KBM-7 (cell line): ENCODE results near the gene CORO1C.
"Not testable (repeated sequence)": the region's sequence is repeated elsewhere in the genome, so short reads cannot be mapped to it uniquely, and the experiment has no call there.

Source experiments
- DNase-seq: peaks from one replicate; pipeline ENCODE4 v3.0.0-alpha.2; 2015
- in situ Hi-C: fragments of 300-500 bp; cut with MboI; formaldehyde crosslinking; loops from 2 replicates; pipeline ENCODE4 v1.14.3; 2020; ENCODE audit warnings: low sequenced_read_pairs, low pct_unique_long_range_greater_than_20kb, mixed read lengths

CORO1C gene

GRCh38 chr12:108642899-108643654 lies 88.2 kb downstream of the CORO1C start:
- DNase-seq, result no peak
- in situ Hi-C loops, result no loop called here

DNA sequence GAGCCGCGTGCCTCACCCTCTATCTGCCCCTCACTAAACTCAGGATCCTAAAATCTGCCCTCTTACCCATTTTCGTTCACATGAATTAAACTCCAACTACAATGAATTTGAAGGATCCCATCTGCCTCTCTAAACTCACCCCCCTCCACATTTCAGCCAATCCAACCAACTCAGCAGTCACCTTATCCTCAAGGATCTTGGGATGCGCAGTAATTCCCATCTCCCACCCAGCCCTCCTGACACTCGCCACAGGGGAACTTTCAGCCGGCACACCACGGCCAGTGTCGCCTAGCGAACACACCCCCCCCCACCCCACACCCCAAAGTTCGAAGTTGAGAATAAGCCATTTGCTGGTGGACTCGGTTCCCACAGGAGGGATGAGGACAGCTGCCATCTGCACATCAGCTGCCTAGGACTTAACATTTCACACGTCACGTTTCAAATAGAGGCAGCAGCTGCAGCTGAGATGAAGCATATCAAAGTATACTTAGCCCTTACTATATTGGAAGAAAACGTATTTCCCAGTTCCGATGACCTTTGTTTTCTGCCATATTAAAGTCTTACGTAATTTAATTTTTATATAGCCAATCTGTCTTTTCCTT lies 88.9 kb downstream of the CORO1C start:
- in situ Hi-C loops, result no loop called here
- no peak for DNase-seq

DNA sequence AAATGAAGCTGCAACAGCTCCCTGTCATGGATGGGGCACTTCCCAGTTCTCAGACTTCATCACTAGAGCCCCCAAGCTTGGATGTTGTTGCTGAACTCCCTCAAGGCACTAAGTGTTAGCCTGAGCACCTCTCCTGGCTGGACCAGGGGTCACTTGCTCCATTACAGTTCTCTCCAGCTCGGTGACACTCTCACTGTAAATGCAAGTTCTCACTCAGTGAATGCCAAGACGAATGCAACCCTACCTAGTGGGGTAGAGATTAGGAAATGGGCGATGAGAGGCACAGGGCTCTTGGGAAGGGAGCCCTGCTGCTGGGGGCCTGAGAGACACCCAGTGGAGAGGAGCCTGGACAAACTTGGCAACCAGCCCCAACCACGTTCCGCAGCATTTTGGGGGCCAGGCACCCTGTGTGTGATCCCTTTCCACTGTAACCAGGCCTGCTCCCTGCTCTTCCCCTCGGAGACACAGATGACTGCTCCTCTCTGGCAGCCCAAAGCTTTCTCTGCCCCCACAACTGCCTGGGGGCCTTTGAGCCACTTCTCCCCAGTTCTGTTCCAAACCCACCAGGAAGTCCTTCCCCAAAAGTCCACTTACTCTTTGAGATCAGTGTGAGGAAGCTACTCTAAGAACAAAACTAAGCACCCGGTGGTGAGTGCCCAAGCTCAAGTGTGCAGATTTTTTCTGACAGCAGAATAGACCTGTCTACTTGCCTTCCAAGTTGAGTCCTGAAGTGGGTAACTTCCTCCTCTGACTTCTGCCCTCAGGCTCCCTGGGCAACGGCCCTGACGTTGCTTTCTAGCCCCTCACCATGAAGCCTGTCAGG lies 89.7 kb downstream of the CORO1C start:
- in situ Hi-C loops, result no loop called here
- peak; percentile 48 for DNase-seq

DNA sequence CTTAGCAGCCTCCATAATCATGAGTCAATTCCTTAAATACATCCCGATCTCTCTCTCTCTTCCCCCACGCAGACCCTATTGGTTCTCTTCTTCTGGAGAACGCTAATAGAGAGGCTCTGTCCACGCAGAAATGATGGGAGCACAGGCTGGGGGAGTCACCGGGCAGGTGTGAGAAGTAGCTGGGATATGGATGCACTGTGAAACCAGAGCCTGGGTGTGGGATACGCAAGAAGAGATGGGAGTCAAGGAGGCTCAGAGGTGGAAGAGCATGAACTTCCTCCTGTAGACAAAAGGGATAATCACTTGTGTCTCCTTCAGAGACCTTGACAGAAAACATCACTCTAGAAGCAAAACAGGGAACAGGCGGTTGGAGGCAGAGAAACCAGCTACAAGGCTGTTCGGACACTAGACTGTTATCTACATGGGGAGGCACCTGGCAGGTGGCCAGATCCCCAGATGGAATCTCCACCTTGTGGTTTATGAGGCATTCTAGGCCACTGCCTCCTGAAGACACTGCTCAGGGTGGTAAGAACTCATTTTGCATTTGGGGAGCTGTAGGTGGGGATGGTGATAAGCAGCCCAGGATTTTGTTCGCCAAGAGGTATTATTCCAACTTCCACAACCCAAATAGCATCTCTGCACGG lies 90.4 kb downstream of the CORO1C start:
- peak; percentile 60 for DNase-seq
- in situ Hi-C loops, result no loop called here

GRCh38 chr12:108638997-108639822 lies 92.1 kb downstream of the CORO1C start:
- in situ Hi-C loops, result no loop called here

GRCh38 chr12:108638141-108638827 lies 93.0 kb downstream of the CORO1C start:
- DNase-seq, result peak; percentile 71
- in situ Hi-C loops, result no loop called here

More at GRCh38 chr12:108638997-108639822, 92.1 kb downstream of the CORO1C start:
- DNase-seq, result no peak

DNA sequence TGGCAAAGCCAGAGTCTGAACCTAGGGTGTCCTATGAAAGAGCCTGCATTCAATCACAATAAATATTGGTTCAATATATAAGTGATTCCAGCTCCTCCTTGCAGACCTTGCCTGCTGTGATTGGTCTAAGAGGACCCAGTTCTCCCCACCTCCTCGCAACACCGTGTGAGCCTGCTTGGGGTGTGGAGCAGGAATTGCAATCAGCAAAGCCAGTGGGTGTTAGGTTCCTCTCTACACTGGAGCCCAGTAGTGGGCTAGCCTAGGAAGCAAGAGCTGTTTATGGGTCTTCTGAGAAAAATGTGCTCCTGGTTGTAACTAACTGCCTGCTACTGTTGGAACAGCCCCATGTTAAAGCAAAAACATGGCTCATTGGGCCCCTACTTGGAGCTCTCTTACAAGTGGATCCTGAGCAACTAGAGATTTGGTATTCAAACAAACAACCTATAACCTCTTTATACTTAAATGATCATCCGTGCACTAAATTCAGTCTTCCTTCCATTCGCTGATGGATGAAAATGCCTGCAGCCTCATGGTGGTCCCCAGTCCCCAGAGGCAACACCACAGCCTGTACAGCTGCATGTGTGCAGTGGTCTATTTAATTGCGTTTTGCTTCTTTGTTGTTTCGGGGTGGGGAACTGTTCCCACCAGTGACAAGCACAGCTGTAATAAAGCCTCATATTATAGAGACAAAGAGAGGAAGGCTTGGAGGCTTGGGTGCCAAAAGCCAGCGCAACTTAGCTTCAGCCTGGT lies 93.9 kb downstream of the CORO1C start:
- no peak for DNase-seq
- in situ Hi-C loops, result no loop called here

DNA sequence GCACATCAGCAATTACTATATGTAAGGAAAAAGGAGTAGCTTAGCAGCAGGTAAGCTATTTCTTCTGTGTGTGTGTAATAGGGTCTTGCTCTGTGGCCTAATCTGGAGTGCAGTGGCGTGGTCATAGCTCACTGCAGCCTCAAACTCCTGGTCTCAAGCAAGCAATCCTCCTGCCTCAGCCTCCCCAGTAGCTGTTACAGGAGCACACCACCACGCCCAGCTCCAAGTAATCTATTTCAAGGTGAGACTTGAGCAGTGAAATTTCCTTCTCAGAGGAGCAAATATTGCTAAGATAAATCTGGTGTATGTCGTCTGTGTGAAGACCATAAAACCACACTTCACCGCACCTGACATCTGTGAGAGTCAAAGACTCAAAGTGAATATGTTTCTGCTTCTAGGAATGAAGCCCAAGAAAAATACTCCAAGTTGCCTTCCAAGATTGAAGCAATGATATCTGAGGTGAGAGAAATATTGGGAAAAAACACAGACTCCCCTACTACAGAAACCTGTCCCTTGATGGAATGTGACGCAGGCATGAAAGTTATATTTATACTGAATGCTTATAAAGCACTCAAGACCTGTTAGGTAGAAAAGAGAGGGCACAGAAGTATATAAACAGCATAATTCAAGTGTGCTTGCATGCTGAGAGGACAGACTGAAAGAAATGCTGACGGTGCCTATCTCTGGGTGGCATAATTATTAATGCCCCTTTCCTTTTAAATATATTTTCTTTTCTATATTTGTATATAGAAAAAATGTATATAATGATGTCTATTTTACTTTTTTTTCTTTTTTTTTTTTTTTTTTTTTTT lies 95.1 kb downstream of the CORO1C start:
- DNase-seq, result no peak
- in situ Hi-C loops, result no loop called here

GRCh38 chr12:108635201-108635996 lies 95.9 kb downstream of the CORO1C start:
- in situ Hi-C loops, result no loop called here
- peak; percentile 93 for DNase-seq

- DNase-seq, result peak; percentile 71
- in situ Hi-C loops, result no loop called here
These were observed 97.0 kb downstream of the CORO1C start for GRCh38 chr12:108634341-108634751.

- peak; percentile 93 for DNase-seq
- in situ Hi-C loops, result no loop called here
These were observed 97.6 kb downstream of the CORO1C start, which contains the start of gene SELPLG for GRCh38 chr12:108633534-108634248. Gene SELPLG, minus strand, starts transcription at chr12:108633894. Its CDS starts 9,587 bp downstream, at chr12:108624307.

DNA sequence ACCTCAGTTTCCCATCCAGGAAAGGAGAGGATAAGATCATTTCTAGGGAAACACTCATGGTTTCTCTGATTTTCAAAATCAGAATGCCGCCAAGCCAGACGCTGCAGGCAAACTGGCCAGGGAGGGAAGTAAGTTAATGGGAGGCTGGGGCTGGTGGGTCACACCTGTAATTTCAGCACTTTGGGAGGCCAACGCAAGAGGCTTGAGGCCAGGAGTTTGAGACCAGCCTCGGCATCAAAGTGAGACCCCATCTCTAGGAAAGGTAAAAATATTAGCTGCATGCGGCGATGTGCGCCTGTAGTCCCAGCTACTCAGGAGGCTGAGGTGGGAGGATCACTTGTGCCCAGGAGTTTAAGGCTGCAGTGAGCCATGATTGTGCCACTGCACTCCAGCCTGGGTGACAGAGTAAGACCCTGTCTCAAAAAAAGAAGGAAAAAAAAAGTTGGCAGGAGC lies 98.2 kb downstream of the CORO1C start:
- DNase-seq, result no peak
- in situ Hi-C loops, result no loop called here

DNA sequence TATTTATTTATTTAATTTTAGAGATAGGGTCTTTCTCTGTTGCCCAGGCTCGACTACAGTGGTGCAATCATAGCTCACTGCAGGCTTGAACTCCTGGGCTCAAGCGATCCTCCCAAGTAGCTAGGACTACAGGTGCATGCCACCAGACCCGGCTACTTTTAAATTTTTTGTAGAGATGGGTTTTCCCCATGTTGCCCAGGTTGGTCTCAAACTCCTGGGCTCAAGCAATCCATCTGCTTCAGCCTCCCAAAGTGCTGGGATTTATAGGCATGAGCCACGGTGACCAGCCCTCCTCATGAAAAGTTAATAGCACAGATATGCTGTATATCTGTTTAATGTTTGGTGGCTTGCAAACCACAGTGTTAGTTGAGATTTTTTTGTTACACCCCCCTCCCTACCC lies 100.1 kb downstream of the CORO1C start:
- in situ Hi-C loops, DNase-seq: not testable (repeated sequence)

GRCh38 chr12:108630481-108631207 lies 100.7 kb downstream of the CORO1C start:
- in situ Hi-C loops, result no loop called here
- DNase-seq, result peak; percentile 26
